GM18867 (cell line): ENCODE results near the gene CPSF2.

Experiments used
- ATAC-seq: cut with Tn5 transposase; IDR thresholded peaks from one replicate; pipeline ENCODE4 v1.9.1; 2021; ENCODE audit warnings: mild to moderate bottlenecking, moderate library complexity; ENCODE audit not compliant: unreplicated experiment

CPSF2 gene

DNA sequence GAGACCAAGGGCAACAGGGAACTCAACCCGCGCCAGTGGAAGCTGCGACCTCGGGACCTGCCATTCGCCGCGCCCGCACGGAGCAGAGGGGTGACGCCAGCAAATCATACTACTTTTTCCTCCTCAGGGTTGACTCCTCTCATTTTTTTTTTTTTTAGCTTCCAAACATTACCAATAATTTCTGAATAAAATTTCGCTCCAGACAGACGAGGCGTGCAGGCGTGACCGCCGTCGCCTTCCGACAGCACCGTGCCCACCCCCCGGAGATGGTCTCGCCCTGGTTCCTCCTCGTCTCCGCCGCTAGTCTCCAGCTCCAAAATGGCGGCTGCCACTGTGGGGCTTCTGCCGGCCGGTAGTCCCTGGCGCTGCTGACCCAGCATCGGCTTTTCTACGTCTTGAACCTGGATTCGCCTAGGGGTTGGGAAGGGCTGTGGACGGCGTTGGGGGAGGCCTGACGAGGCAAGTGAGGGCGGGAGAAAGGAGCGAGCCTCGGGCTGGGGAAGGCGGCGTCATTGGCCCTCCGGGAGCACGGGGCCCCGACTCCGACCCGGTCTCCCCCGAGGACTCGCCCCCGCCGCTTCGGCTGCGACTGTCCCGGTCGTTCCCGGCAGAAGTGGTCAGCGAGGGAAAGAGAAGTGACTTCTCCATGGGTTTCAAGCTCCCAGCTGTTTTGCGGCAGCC lies at the start of gene CPSF2, which contains the start of gene NDUFB1:
CPSF2 (plus strand) TSS at position 300 of the 681 bp plus-strand sequence. CDS start 9,016 bp downstream, outside the sequence.
NDUFB1 (minus strand) TSS at position 37 of the 681 bp plus-strand sequence. CDS start 4,069 bp downstream, outside the sequence.
- peak; percentile 87 for ATAC-seq

DNA sequence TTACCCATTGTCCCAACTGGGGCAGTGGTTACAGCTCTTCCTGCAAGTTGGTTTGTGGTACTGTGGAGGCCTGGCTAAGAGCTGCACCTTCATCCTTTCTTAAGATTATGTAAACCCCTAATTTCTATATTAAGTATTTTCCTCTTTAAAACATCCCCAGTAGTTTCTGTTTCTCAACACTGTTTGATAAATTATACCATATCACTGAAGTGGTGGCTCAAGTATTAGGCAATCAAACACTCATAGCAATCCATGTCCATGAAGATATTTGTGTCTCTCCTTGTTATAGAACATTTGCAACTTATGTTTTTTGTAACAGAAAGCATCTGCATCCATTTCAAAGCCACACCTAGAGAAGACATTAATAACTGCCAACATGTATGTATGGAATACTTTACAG lies 47.2 kb upstream of the CPSF2 start:
- ATAC-seq: no peak

GRCh38 chr14:92088494-92088893 lies 33.3 kb upstream of the CPSF2 start:
- no peak for ATAC-seq

GRCh38 chr14:92093320-92093719 lies 28.4 kb upstream of the CPSF2 start:
- ATAC-seq: no peak

DNA sequence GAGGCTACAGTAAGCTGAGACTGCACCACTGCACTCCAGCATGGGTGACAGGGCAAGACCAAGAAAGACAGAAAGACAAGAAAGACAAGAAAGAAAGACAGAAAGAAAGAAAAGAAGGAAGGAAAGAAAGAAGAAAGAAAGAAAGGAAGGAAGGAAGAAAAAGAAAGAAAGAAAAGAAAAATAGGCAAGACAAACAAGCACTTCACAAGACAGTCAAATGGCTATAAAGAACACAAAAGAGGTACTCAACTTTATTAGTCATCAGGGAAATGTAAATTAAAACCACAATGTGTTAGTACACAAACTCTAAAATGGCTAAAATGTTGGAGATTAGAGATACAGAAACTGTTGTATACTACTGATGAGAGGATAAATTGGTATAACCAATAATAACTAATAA lies 22.0 kb upstream of the CPSF2 start:
- no peak for ATAC-seq

DNA sequence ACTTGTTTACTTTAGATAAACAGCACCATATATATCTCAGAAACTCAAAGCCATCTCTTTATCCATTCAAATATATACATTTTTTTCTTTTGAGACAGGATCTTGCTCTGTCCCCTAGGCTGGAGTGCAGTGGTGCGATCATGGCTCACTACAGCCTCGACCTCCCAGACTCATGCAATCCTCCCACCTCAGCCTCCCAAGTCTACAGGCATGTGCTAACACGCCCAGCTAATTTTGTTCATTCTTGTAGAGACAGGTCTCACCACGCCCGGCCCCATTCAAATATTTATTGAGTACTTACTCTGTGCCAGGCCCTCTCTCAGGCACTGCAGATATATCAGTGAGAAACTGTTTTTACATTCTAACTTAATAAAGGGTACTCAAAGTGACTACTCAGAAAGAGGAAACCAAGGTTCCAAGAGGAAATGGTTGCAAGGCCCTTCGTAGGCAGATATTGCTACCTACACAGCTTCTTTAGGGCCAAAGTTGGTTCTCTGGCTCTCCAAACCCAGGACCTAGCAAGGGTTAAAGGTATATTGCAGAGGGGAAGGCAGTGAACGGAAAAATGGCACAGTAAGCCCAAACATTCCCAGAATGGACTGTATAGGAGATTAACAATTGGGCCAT lies 18.3 kb upstream of the CPSF2 start:
- no peak for ATAC-seq

DNA sequence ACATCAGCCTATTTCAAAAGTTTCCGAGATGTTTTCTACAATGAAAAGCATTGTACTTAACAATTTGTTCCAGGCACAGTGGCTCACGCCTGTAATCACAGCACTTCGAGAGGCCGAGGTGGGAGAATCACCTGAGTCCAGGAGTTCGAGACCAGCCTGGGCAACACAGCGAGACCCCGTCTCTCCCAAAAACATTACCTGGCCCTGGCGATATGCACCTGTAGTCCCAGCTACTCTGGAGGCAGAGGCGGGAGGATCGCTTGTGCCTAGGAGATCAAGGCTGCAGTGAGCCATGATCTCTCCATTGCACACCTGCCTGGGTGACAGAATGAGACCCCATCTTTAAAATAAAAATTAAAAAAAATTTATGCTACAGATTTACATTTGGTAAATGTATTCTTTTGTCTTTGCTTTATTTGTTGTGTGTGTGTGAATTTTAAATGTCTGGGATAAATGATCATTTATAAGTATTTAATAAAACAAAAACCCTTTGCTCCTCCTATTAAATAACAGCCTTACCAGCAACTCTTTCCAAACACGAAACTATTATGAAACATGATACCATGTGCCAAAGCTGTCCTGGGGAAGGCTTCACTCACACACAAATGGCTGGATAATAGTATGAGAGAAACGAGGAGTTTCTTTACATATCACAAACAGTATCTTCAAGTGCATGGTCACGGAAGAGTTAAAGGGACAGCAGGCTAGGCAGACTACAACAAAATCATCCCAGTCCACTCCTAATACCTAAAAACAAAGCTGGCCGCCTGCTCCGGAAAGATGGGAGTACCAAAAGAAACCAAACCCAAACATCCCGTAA lies 16.5 kb upstream of the CPSF2 start:
- no peak for ATAC-seq

DNA sequence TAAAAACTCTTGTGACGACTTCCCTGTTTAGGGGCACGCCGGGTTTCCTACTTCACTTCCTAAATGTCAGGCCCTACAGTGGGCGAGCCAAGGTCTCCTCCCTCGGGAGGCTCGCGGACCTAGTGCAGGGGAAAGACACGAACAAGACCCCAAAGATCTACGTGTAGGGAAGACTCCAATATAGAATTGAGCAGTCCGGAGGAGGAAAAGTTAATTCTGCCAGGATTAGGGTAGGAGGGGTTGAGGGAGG lies 16.0 kb upstream of the CPSF2 start:
- ATAC-seq: peak; percentile 2

DNA sequence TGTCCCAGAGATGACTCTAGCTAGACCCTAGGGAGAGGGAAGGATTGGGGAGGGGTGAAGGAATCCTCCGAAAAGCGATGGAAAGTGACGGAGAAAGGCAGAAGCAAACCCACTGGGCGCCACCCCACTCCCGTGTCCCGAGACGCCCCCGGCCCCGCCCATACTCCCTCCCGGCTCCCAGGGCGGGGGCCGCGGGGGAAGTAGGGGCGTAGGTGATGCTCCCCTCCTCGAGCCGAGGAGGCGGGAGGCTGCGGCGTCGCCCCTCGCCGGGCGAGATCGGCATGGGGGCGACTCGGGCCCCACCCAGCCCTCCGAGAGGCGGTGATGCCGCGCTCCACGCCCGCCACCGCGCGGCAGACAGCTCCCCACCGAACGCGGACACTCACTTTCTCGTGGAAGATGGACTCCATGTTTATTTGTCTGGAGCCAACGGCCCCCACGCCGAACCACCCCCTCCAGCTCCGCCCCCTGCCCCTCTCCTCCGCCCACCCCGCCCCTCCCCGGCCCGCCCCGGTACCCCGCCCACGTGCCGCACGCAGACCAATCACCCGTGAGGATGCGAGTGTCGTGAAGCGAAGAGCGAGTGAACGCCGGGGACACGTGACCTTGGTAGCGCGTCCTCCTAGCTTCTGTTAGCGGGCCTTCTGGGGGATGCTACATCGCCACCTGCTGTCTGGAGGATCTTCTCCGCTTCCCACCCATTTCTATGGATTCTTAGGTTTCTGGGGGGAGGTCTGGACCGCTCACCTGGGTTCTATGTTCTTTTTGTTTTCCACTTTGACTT lies 15.4 kb upstream of the CPSF2 start, which contains the start of gene ATXN3:
ATXN3 (minus strand) TSS at position 440 of the 784 bp plus-strand sequence; CDS start at position 410, 30 bp downstream.
- ATAC-seq: peak; percentile 87

DNA sequence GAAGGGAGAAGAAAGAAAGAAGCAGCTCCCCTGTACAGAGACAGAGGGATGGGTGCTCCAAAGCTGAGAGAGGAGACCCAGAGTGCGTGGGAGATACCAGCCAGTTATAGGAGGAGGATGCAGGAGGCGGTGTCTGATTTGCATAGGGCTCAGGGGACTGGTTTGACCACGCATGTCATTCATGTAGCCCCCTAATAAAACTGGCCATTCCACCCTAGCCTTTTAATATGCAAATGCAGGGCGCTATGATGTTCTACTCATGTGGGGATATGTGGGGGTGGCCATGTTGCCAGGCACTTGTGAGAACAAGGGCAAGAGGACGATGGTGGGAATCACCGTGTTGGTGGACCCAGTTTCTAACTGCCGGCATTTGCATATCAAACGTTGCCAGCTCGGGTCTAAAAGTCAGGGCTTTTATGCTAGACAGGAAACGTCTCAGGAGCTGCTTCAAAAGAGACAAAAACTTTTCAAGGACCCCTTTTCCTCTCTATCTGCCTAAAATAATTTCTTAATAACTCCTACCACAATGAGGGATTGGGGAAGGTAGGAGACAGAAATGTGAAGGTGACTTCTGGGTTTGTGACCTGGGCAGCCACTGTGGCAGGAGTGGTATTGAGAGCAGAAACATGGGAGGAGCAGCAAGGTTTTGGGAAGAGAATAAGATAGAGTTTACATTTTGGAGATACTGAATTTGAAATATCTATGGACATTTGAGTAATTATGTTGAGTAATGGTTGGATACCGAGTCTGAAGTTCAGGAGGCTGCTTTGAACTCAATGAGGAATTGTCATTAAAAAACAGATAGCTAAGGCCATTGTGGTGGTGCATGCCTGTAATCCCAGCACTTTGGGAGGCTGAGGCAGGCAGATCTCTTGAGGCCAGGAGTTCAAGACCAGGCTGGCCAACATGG lies 13.2 kb upstream of the CPSF2 start:
- no peak for ATAC-seq

DNA sequence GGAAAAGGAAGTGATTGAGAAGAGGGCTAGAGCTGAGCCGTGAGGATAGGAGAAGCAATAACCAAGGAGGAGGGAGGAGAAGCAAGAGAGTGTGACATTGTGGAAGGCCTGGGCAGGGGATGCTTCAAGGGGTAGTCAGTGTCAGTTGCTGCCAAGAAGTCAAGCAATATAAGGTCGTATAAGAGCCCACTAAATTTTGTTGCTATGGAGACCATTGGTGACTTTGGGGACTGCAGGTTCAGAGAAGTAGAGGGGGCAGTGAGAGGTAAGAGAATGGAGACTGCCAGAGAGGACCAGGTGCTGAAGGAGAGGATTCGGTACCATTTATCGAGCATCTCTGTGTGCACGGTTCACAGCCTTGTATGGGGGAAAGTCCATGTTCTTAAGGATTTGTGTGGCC lies 12.3 kb upstream of the CPSF2 start:
- ATAC-seq: no peak

GRCh38 chr14:92121207-92121669 lies 531 bp upstream of the CPSF2 start:
- ATAC-seq: peak; percentile 5

- ATAC-seq: peak; percentile 14
Observed at GRCh38 chr14:92122351-92122677, 545 bp downstream of the CPSF2 start.

GRCh38 chr14:92122761-92123160 lies 992 bp downstream of the CPSF2 start:
- no peak for ATAC-seq

DNA sequence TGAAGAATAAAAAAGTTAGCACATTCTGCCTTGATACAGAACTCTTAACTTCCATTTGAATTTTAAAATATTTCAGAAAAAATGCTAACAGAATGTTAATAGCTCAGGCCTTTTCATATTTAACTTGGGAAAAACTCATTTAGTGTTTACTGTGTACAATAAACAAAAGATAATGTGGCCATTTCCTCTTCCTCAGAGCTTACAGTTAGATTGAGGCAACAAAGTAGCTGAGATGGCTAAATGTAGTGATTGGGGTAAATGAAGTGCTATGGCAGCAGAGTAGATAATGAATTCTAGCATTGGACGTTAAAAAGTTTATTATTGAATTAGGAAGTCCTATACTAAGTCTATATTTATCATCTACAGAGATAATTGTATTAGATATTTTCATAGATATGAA lies 12.7 kb downstream of the CPSF2 start:
- no peak for ATAC-seq

DNA sequence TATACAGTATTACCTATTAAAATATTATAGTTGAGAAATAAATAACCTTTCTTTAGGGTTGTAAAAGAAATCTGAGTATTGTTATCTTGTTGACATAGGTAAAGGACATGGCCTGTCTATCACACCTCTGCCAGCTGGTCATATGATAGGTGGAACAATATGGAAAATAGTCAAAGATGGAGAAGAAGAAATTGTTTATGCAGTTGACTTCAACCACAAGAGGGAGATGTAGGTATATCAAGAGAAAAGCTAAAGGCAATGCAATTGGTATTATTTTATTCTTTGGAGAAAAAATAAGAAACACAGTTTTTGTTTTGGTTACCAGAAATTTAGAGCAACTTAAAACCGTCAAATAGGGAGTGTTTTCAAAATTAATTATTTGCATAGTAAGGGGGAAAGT lies 13.5 kb downstream of the CPSF2 start:
- no peak for ATAC-seq

- ATAC-seq: no peak
Observed at GRCh38 chr14:92143309-92143708, 21.5 kb downstream of the CPSF2 start.

GRCh38 chr14:92143962-92144361 lies 22.2 kb downstream of the CPSF2 start:
- ATAC-seq: no peak

DNA sequence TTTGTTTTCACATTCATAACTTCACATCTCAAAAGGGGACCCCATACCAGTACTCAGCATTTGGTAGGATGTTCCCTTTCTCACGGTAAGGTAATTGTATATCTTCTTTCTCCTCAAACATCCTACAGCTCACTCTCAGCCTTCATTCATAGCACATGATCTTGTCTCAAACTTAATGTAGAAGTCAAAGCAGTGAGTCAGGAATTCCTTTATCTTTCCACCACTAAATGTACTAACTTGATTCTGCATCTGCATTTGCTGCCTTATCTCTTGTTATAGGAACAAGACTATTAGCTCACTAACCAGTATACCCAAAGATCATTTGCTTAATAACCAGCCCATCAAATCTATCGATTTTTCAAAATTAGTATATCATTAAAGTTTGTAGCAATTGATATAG lies 22.9 kb downstream of the CPSF2 start:
- ATAC-seq: no peak

GRCh38 chr14:92153581-92153980 lies 31.8 kb downstream of the CPSF2 start:
- no peak for ATAC-seq
